GM15510 (cell line): ENCODE data around the gene LEF1.

Experiments used
- POLR2A ChIP-seq: IDR thresholded peaks from 3 replicates; pipeline ENCODE4 v1.6.1; 2011; ENCODE audit warnings: borderline replicate concordance; ENCODE audit not compliant: insufficient read length; ENCODE audit errors: extremely low read depth

The LEF1 gene

DNA sequence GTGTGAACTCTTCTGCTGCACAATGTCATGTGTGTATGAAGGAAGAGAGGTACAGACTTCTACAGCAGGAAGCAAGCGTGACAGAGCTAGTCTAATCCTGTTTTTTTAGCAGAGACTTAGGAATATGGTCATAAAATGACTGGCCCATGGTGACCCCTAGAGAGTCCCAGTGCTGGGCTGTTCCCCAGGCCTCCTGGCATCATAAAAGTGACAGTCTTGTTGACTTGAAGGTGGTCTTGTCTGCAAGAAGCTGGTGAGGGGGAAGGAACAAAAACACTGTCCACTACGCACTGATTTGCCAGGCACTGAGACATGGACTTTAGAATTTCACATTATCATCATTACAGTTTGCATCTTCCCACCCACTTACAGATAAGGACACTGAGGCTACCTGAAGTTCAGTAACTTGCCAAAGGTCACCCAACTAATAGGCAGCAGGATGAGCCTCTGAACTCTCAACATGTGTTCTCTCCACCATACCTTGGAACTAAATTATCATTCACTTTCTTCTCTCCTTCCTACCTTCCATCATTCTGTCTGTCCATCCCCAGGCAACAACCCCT, 116.1 kb downstream of the LEF1 start:
- TF ChIP-seq POLR2A, result no peak

DNA sequence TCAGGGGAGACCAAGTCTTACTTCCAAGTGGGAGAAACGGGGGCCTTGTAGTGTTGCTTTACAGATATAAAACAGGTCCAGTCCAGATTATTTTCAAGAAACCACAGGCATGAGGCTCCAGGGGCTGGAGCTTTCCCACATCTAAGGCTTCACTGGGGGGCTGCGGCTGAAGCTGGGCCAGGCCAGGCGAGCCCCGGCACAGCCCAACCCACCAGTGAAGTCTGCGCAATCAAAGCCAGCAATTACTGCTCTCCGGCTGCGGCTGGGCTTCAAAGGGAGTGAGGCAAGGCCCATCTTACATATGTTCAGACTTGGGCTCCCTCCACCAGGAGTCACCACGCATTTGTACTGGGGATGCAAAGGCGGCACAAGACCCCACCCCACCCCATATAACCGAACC, 117.4 kb downstream of the LEF1 start:
- TF ChIP-seq POLR2A, result no peak

DNA sequence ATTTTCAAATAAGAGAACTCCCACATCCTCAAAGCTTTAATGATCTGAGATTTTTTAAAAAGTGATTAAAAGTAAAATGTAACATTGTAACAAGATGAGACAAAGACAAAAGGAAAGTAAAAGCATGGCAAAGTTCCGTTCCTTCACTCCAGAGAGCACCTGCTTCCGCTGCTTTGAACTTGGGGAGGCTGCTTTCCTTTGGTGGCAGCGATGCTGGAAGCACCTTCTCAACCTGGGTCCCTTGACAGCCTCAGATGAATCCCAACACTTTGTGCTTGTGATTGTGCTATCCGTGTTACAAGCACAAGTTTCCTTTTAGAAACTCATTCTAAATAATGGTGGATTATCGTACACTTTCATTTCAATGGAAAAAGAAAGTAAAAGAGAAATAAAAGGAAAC, 119.3 kb downstream of the LEF1 start:
- no peak for TF ChIP-seq POLR2A

- no peak for TF ChIP-seq POLR2A
Observed at GRCh38 chr4:108048997-108049396, 119.7 kb downstream of the LEF1 start.

DNA sequence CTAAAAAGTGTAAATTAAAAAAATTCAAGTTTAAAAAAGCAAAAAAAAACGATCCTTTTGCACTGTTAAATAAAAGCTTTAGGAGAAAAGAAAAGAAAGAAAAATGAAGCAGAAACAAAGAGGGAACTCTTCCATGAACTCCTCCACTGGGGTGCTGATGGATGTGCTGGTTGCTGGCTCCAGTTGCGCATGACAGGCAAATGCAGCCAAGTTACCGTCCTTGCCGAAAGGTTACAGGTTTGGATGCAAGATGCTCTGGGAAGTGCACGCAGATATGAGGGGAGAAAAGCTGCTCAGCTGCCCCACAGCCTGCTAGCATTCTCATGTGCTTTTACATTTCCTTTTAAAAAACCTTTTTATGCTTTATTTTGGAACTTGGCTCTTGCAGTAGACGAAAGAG, 120.6 kb downstream of the LEF1 start:
- no peak for TF ChIP-seq POLR2A

DNA sequence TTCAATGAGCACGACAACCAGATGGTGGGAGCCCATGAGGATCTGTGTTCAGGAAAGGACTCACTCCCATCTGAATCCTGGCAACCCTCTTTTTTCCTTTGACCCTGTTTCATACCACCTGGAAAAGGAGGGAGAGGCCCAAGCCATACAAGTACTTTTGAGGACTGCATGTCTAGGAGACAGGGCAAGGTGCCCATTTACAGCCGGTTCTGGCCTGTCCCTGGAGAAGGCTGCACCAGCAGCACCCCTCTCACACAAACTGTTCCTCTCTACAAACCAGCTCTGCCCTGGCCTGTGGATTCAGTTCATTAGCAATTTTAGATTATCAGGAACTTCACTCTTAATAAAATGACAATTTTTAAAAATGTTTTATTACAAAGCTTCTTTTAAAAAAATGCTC, 121.5 kb downstream of the LEF1 start:
- TF ChIP-seq POLR2A, result no peak

- no peak for TF ChIP-seq POLR2A
Observed at GRCh38 chr4:108045687-108046024, 123.1 kb downstream of the LEF1 start.

DNA sequence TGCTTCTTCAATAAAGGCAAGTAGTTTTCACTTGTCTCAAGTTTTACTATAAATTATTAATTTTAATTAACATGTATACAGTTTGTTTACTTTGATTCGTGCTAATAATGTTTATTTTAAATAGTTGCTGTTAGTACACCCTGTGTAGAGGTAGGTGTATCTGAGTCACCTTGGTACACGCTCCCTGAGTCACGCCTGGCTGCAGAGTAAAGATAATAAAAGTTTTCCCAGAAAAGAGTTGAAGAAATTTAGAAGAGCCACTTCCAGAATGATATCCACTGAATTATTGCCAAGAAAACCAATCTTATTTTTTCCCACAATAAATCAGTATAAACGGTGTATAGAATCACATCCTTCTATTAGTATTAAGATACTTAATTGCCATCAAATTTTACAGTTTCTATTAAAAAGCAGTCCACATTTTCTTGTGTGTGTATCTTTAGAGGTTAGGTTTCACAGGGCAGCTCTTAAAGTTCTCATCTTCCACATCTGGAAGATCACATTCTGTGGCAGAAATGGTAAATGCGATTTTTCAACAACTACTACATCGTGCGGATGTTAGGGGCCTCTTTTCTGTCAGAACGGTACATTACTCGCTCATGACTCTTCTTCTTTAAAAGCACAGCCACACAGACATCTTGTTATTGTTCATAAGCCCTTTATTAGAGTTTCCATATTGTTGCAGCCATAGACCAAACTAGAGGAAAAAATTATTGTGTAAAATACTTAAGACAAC, 123.6 kb downstream of the LEF1 start:
- TF ChIP-seq POLR2A, result no peak

DNA sequence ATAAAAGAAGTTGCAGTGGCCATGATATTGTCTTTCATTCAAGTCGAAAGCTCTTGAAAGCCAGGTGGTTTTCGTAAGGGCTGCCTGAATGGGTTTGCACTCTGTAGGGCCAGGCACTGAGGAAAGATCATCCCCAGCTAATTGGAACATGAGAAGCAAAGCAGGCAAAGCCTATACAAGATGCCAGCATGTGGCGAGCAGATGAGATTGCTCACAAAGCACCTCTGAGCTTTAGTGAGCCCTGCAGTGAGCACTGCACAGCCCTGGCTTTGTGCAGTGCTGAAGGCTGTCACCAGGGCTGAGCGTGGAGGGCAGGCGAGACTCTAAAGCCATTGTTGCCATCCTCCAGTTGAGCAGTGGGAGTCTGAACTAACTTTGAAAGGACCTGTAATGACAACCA, 125.2 kb downstream of the LEF1 start:
- no peak for TF ChIP-seq POLR2A

- no peak for TF ChIP-seq POLR2A
Observed at GRCh38 chr4:108042927-108043326, 125.8 kb downstream of the LEF1 start.

DNA sequence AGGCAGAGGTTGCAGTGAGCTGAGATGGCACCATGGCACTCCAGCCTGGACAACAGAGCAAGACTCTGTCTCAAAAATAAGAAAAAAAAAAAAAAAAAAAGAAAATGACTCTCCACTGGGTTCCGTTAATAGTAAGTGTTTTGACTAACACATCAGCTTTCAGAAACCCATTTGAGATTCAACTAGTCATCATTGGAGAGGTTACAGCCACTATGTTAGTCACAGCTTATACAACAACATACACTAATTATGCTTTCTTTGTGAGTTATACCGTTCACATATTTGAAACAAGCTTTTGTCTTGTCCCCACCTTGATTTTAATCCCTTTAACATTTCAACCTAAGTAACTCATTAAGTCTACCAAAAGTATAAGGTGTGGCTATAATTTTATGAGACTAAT, 130.8 kb downstream of the LEF1 start:
- TF ChIP-seq POLR2A, result no peak

- no peak for TF ChIP-seq POLR2A
Observed at GRCh38 chr4:108036213-108036612, 132.5 kb downstream of the LEF1 start.

DNA sequence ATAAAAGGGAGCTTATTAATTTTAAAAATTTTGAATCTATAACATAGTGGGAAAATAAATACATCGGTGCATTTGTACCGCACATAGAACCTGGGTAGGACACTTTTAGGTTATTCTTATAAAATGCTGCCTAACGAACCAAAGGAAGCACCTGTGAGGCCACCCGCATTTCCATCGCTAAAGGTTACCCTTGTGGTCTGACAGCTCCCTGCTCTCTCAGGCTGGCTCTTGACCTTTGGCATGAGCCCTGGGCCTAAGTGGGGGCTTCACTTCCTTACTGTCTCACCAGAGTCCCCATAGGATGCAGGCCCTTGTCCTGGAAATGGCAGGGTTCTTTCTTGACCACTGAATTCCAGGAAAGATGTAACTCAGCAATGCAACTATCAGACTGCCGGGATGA, 133.0 kb downstream of the LEF1 start:
- TF ChIP-seq POLR2A, result no peak

DNA sequence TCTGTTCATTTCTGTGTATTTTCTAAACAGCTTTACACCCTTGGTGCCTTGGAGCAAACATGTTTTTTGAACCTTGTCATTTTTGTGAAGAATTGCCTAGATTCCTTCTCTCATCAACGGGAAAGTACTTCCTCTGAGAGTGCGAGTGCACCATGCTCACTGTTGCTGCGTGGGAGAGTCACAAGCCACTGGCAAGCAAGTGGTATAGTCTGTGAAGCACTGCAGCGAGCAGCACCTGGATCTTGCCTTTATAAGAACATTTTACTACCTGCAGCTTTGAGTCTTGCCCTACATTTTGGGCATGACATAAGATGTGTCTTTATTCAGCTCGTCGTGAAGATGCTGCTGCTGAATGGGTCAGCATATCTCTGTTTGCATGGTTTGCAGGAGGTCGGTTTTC, 134.2 kb downstream of the LEF1 start:
- no peak for TF ChIP-seq POLR2A

GRCh38 chr4:108033348-108033747, 135.4 kb downstream of the LEF1 start:
- TF ChIP-seq POLR2A, result no peak

DNA sequence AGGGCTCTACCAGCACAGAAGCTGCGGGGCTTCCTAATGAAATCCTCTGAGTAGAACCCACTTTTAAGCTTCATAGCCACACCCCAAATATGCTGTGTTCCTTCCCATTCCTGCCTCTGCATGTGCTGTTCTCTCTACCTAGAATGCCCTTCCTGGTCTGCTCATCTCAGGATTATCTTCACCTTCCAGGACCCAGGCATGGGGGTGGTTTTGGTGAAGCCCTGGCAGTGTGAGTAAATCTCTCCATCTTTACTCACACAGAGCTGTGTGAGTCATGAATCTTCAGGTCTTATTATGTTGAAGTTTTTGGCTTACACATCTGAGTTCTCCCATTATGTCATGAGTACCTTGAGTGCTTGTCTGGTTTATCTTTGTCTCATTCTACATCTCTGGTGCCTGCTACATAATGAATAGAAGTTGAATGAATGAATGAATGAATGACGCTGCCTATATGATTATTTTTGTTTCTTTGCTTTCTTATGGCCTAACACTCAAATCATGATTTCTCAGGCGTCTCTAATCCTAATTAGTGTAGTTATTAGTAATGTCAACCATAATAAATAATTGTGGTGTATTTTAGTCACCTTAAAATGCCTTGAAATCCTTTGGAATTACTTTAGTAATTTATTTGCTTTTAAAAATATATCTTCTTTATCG, 137.2 kb downstream of the LEF1 start:
- TF ChIP-seq POLR2A, result no peak
